LNCAP (cell line): ENCODE results near the gene CTDSPL.

Experiments
- CTCF ChIP-seq: fragments of 450-650 bp; IDR thresholded peaks from 2 replicates; pipeline ENCODE4 v1.5.1; 2017; ENCODE audit warnings: mild to moderate bottlenecking

Gene CTDSPL

GRCh38 chr3:37856381-37856780 lies 5.3 kb upstream of the CTDSPL start:
- TF ChIP-seq CTCF, result no peak

- no peak for TF ChIP-seq CTCF
Observed at GRCh38 chr3:37858742-37859141, 2.9 kb upstream of the CTDSPL start.

- TF ChIP-seq CTCF, result no peak
Observed at GRCh38 chr3:37859354-37859753, 2.3 kb upstream of the CTDSPL start.

- TF ChIP-seq CTCF, result no peak
Observed at GRCh38 chr3:37859908-37860199, 1.8 kb upstream of the CTDSPL start.

GRCh38 chr3:37862219-37862902 lies 681 bp downstream of the CTDSPL start:
- no peak for TF ChIP-seq CTCF

GRCh38 chr3:37862903-37863815 lies 1.5 kb downstream of the CTDSPL start:
- TF ChIP-seq CTCF, result no peak

- no peak for TF ChIP-seq CTCF
Observed at GRCh38 chr3:37863949-37864822, 2.5 kb downstream of the CTDSPL start.
